GM12891 (cell line): ENCODE data around the gene ATP6V1B1.

Experiments
- POLR2A ChIP-seq: IDR thresholded peaks from 2 replicates; pipeline ENCODE4 v1.6.1; 2011; ENCODE audit warnings: low read depth, low read length, control low read depth
- POLR2AphosphoS5 ChIP-seq: IDR thresholded peaks from 2 replicates; pipeline ENCODE4 v1.6.1; 2011; ENCODE audit warnings: low read depth, low read length, control low read depth
- POU2F2 ChIP-seq: IDR thresholded peaks from 2 replicates; pipeline ENCODE4 v1.6.1; 2011; ENCODE audit warnings: low read depth, mild to moderate bottlenecking, control low read depth, low read length, moderate library complexity
- SPI1 ChIP-seq: IDR thresholded peaks from 2 replicates; pipeline ENCODE4 v1.6.1; 2011; ENCODE audit warnings: low read depth, low read length, control low read depth
- TAF1 ChIP-seq: IDR thresholded peaks from 2 replicates; pipeline ENCODE4 v1.6.1; 2011; ENCODE audit warnings: low read depth, low read length, control low read depth

GRCh38 chr2:70954886-70955285, 19.2 kb downstream of the ATP6V1B1 start:
- TF ChIP-seq POLR2A, result no peak
- TF ChIP-seq POLR2AphosphoS5, result no peak
- TF ChIP-seq TAF1, result no peak
- no peak for TF ChIP-seq POU2F2
- no peak for TF ChIP-seq SPI1
